HG03060 (cell line): ENCODE results near the gene PARVB.

Experiments
- ATAC-seq: cut with Tn5 transposase; IDR thresholded peaks from one replicate; pipeline ENCODE4 v1.9.1; 2021; ENCODE audit warnings: low read depth, moderate number of reproducible peaks; ENCODE audit not compliant: unreplicated experiment

PARVB gene

DNA sequence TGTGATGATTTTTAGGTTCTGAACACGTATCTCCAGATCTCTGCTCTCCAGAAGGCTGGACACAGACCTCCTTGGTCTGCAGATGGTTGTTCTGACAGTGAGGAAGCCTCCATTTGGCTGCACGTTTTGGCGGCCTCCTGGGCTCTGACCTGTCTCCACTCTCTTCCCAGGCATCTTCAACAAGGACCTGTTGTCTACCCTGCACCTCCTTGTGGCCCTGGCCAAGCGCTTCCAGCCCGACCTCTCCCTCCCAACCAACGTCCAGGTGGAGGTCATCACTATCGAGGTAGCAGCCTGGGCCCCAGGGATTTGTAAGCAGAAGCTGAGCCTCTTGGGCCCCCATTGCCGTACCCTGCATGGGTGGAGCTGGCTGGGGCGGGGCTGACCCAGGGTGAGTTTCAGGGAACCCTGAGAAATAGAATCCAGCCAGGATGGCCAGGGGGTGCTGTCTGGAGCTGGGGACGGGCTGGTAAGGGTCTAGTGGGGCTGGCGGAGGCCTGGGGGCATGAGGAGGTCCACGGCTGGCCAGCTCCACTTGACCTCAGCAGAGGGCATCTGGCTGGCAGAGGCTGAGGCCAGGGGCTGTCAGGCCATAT is 166.4 kb downstream of the PARVB start:
- no peak for ATAC-seq

DNA sequence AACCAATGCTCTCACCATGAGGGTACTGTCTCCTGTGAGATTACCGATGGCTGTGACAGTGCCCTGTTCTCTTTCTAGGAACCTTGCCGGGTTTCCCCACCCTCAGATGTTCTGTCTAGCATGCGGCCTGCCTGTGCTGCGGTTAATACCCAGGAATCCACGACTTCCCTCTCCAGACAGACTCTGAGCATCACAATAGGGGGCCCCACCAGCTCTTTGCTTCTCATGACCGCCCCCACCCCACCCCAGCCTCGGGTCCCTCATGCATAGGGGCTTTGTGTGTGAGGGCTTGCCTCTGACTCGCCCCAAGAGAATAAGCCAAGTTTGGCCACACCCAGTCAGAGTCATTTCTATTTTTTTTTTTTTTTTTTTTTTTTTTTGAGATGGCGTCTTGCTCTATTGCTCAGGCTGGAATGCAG is 166.9 kb downstream of the PARVB start:
- no peak for ATAC-seq

DNA sequence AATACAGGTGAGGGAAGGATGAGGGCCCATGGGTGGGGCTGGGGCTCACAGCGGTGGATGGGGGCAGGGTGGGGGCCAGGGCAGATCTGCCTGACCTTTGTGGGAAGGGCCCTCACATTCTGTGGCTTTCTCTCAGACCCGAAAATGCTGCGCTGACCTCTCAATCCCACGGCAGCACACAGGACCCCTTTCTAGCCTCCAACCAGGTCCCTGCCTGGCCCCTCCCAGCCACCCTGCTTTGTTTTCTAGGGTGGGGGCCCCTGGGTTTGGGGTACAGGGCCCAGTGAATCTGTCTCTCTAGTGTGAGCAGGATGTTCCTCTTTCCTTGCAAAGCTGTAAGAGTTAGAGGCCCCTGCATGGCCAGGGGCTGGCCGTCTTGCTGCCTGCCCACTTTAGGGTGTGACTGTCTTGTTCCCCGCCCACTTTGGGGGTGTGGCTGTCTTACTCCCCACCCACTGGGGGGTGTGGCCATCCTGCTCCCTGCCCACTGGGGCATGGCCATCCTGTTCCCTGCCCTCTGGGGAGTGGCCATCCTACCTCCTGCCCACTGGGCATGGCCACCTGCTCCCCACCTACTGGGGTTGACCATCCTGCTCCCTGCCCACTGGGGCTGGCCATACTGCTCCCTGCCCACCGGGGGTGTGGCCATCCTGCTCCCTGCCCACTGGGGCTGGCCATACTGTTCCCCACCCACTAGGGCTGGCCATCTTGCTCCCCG is 168.2 kb downstream of the PARVB start:
- no peak for ATAC-seq

DNA sequence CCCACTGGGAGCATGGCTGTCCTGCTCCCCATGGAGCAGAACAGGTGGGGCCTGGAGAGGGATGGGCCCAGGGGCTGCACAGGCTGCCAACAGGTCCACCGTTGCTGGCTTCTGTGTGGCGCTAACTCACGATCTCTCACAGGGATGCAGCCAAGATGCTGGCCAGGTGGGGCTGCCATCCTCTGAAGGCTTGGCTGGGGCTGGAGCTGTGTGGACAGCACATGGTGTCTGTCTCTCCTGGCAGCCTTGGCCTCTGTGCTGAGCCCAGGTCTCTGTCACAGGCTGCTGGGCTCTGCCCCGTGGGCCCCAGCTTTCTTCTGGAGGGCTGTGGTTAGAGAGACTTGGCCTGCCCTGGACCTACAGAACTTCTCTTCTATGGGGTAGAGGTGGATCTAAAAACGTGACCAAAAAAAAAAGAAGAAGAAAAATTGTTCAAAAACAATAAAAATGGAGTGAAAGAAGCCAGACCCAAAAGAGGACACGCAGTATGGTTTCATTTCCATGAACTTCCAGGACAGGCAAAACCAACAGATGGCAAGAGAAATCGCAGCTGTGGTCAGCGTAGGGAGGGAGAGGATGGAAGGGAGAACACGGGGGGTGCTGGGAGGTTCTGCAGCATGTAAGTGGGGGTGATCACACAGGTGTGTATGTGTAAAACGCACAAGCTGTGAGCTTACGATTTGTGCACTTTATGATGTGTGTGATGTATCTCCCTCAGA is 168.9 kb downstream of the PARVB start:
- no peak for ATAC-seq

DNA sequence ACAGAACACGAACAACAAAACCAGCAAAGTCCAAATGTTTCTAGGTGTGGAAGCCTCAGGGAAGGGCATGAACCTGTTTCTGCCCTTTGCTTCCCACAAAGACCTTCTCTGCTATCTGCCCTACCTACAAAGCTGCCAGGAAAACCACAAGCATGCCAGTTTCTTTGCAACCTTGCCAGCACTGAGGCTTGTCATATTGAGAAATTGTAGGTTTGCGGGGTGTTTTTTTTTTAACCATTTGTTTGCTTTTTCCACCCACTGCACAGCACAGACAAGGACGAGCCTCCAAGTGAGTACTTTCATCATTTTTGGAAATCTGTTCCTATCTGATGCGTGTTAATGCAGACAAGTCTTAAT is 169.4 kb downstream of the PARVB start:
- no peak for ATAC-seq

DNA sequence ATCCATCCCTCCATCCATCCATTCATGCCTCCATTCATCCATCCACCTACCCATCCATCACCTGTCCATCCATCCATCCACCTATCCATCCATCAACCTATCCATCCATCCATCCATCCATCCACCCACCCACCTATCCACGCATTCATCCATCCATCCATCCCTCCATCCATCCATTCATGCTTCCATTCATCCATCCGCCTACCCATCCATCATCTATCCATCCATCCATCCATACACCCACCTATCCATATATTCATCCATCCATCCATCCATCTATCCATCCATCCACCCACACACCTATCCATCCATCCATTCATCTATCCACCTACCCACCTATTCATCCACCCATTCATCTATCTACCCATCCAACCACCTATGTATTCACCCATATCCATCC is 170.5 kb downstream of the PARVB start:
- ATAC-seq = no peak

DNA sequence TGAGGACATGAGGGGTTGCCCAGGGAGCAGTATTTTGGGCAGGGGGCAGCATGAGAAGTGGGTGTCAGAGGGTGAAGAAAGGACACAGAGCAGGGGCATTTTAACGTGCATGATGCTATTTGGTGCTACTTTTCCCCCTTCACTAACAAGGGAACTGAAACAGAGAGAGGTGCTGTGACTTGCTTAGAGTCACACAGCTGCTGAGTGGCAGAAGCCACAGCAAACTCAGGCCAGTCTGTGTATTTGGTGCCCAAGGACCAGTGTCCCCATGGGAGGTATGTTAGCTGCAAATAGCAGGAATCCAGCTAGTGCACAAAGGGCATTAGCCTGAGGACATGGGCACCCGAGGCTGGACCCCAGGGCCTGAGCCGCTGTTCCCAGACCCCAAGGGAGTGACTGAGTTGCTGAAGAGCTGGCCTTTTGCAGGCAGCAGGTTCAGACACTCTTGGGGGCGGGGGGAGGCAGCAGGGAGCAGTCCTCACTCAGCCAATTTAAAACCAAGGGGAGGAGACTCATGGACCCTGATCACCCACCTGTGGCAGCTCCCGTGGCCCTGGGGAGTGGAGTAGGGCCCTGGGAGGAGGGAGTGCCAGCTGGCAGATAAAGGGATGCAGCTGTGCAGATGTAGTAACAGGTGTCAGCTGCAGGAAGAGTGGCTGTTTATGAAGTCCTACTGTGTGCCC is 171.2 kb downstream of the PARVB start:
- ATAC-seq = no peak

DNA sequence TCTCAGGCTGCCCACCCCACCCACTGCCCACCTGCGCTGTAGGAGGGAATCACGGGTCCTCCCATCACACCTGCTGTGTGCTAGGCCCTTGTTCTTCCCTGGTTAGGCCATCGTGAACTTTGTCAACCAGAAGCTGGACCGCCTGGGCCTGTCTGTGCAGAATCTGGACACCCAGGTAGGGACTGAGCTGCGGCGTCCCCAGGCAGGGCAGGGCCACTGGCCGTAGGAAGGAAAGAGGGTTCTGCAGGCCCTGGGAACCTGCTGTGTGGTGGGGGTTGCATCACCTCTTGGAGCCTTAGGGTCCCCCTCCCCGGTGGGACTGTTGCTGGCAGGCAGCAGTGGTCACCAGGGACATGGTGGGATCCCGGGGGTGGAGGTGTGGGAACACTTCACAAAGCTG is 172.1 kb downstream of the PARVB start:
- ATAC-seq = no peak

DNA sequence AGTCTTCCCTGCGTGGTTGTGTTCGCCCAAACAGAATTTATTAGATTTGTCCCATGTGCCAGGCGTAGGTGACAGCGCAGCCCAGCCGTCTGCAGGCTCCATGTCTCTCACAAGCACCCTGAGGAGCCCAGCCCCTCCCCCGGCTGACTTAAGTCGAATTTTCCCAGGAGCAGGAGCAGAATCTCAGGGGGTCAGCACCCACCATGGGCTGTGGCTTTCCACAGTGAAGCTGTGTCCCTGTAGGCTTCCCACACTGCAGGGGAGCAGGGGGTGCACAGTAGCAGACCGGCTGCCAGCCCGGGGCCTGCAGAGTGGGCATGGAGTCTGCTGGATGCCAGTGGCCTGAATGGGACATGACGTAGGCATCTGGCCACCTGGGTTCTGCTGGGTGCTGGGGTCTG is 172.6 kb downstream of the PARVB start:
- ATAC-seq = no peak

DNA sequence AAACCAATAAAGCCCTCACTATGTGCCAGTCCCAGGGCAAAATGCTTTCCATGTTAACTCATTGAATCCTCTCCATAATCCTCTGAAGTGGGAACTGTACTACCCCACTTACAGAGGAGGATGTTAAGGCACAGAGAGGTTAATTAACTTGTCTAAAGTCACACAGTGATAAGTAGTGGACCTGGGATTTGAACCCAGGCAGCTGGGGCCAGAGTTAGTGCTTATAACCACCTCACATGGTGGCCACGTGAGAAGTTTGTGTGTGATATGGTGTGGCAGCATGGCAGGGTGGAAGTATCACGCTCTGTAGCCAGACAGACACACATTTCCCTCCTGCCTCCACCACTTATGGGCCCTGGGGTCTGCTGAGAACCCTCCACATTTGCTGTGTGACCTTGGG is 173.2 kb downstream of the PARVB start:
- no peak for ATAC-seq

DNA sequence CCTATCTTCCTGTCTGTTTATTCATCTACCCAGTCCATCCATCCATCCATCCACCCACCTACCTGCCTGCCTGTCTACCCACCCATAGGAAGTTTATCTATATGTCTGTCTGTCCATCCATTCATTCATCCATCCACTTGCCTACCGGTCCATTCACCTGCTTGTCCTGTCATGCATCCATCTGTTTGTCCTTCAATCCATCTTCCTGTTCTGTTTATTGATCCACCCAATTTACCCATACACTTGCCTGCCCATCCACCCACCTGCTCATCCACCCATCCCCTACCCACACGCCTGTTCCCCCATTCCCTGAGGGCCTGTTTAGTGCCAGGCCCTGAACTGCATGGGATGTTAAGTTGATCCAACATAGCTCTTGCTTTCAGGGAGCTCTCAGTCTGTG is 175.1 kb downstream of the PARVB start:
- no peak for ATAC-seq

DNA sequence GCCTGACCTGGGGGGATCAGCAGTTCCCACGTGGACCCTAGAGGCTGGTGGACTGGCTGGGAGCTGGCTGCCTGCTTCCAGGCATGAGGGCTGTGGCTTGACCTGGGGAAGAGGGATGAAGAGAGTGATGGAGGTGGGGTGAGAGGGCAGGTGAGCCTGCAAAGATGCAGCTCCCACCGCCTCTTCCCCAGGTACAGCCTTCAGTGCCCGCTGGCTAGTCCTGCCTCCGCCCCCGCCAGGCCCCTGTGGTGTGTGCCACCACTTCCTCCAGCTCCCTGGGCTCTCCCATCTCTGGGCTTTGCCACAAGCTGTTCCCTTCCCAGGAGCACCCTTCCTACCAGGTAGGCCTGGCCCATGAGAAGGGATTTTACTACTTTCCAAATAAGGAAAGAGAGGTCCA is 175.8 kb downstream of the PARVB start:
- no peak for ATAC-seq

DNA sequence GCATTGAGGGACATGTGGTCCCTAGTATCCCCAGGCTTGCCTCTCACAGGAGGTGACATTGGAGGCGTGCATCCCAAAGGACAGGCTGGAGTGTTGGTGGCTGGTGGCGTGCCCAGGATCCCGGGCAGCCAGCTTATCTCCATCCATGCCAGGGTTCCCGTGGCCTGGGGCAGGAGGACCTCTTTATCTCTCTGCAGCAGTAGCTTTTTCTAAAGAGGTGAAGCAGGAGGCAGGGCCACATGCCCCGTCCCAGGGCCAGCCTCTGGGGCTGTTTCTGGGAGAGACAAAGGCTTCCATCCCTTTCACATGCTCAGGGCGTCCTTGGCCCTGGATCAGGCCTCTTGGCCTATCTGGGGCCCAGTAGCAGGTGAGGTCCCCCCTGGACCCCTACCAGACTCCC is 176.3 kb downstream of the PARVB start:
- no peak for ATAC-seq

DNA sequence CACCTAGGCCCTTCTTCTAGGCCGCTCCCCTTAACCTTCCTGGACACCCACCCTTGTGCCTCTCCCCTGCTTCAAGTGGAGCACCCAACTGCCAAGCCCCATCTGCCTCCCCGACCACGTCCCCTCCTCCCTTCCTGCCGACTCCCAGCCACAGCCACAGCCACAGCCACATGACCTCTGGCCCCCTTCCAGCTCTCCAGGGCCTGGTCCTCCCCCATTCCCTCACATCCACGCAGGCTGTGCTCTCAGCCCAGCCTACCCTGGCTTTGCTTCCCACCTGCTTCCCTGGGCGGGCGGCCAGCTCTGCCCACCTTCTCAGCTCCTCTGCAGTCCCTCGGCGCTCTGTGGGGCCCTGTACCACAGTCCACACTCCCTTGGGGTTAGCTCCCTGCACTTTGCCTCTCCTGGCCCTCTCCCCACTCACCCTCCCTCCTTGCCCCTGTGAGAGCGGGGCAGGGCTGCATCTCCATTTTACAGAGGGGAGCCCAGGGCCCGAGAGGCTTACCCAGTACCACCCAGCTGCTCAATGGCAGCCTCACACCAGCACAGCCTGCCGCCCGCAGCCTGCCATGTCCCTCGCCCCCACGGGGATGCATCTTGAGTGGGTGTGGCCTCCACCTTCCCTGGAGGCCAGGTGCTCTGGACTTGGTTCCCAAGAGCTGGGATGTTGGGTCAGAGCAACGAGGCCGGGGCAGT is 176.9 kb downstream of the PARVB start:
- ATAC-seq = no peak

DNA sequence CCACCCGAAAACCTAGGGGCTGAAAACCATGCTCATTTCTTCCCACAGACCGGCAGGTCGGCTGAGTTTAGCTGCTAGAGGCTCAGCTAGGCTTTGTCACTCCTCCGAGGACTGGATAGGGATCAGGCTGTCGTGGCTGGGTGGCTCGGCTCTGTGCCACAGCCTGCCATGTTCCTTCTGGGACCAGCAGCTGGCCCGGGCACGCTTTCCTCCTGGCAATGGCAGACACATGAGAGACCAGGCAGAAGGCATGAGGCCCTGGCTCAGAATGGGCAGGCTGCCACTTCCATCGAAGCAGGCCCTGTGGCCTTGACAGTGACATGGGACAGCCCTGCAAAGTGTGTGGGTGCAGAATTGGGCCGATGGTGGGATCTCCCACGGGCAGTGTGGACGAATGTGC is 177.6 kb downstream of the PARVB start:
- ATAC-seq = no peak

DNA sequence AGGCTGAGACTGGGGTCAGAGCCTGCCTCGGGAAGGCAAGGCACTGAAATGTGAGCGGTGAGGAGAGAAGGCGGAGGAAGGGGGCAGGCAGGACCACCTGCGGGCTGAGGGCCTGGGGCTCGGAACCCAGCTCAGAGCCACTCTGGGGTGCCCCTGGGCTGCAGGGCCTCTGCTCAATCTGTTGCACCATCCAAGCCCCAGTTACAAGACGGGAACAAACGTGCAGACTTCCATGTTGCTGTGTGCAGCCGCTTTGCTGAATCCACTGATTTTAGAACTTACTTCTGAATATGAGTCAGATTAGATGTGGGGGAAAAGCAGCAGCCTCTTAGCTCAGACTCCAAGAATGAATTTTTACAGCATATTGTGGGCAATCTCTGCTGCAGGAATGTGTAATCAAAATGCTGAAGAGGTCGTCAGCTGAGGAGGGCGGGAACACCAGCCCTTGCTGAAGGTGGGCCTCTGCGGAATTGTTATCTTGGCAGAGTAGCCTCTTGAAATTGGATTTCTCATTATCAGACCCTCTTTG is 178.2 kb downstream of the PARVB start:
- no peak for ATAC-seq

DNA sequence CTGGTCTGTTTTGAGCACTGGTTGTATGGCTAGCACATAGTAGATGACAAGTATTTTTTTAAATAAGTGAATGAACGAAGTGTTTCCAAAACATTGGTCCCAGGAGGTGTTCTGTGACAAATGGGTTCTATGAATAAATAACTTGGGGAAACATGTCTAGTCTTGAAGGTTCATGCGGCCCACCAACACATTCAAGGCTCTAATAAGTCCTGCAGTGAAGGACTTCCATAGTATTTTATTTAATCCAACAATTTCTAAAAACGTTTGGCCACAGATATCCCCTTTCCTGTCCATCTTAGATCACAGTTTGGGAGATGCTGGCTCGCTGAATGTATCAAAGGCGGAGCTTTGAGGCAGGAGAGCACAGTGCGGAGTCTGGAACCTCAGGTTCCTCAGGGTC is 179.1 kb downstream of the PARVB start:
- ATAC-seq = no peak

DNA sequence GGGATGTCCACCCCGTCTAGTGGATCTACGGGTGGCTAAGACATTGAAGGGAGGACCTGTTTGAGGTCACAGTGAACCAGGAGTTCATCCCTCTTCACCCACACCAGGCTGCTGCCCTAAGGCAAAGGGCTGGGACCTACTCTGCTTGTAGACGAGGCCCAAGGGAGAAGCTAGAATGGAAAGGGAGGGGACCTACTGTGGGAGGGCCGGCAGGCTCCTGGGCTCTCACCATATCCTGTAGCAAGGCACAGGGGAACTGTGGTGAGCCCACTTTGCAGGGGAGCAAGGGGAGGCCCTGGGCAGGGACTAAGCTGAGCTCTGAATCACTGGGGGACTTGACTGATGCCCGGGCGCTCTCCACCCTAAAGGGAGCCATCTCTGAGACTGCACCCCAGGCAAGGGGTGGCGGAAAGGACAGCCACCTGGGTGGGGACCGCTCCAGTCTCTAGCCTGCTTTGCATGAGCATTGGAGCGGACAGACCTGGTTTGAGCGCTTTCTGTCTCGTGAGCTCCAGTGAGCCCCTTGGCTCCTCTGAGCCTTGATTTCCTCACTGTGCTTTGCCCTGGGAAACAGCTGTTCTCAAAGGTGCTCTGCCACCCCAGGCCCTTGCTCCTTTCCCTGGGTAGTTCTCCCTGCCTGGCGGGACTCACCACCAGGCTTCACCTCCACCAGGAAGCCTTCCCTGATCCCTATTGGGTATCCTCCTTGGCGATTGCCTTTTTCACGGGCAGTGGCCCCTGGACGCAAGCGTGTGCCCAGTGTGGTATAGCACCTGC is 180.8 kb downstream of the PARVB start:
- no peak for ATAC-seq

DNA sequence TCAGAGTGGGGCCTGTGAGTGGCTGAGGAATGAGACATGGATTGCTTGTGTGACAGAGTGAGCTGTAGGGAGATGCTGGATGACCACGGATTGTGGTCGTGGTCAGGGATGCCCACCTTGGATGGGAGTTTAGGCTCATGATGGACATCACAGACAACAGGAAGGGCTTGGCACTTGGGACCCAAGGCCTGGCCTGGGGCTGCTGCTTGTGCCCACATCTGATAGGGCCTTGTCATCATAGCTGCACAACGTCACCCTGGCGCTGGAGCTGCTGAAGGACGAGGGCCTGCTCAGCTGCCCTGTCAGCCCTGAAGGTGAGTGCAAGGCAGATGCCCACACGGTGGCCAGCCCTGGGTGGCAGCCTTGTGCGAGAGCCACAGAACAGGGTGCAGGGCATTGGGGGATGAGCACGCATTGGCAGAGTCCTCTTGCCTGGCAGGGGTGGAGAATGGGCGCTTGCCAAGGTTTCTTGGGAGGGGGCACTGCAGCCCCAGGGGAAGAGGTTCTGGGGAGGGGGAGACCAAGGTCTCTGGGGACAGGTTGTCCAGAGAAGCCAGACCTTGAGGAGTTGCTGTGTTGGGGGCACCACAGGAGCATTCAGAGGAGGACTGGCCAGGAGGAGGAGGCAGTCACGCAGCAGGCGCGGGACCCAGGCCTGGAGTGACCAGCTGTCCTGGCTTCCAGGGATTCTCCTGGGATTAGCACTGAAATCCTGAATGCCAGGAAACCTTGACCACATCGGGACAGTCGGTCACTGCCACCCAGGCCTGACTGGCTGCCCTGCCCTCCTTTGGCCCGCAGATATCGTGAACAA is 181.6 kb downstream of the PARVB start:
- ATAC-seq = no peak
